HG03575 (cell line): ENCODE data around the gene ARHGAP22.

Experiments used
- ATAC-seq: cut with Tn5 transposase; IDR thresholded peaks from one replicate; pipeline ENCODE4 v1.9.1; 2021; ENCODE audit not compliant: unreplicated experiment, insufficient number of reproducible peaks, low FRiP score; ENCODE audit errors: extremely low read depth

ARHGAP22 gene

GRCh38 chr10:48464121-48464870, 140.6 kb downstream of the ARHGAP22 start:
- ATAC-seq = no peak

DNA sequence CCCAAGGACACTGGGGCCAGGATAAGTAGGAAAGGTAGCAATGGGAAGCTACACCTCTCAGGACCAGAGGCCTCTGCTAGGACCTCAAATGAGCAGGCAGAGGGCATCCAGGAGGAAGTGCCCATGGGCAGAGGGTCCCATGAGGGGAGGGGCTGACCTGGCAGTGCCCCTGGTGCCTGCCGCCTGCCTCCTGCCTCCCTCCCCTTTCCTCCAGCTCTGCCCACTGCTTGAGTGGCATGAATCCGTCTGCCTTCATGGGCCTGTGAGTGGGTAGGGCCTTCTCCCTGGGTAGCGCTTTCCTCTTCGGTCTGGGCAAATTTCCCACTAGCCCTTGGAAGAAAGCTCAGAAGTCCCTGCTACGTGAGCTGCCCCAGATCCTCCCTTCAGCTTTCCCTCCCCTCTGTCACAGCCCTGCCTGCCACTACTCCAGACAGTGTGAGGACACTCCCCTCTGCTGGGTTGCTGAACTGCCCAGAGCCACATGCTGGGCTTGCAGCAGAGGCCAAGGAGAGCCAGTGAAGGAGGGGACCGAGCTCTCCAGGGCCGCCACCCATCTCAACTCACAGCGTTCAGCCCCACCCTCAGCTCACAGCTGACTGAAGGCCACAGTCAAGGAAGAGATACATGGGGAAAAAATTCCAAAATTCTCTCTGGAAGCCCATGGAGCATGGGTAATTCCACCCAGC, 141.4 kb downstream of the ARHGAP22 start:
- no peak for ATAC-seq

DNA sequence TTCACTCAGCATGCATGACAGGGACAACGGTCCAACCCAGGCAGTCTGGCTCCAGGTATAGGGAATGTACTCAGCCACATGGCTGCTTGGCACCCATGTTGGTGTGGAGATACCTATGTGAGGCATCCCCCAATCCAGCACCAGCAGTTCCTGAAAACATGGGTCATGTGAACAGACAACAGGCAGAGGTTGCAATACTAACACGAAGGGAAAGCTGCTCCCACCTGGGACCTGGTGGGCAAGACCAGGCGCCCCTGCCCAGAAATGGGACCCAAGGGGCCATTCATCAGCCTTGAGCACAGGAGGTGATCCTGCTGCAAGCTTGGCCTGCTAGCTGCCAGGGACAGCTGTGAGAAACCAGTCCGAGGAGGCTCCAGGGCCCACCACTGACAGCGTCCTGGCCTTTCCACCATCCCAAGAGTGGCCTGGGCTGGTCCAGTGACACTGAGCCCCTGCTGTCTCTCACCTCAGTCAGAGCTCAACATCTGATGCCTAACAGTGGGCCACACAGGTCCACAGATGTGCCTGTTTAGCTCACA, 142.3 kb downstream of the ARHGAP22 start:
- no peak for ATAC-seq

- no peak for ATAC-seq
Measured at GRCh38 chr10:48461623-48462481, 143.0 kb downstream of the ARHGAP22 start.

DNA sequence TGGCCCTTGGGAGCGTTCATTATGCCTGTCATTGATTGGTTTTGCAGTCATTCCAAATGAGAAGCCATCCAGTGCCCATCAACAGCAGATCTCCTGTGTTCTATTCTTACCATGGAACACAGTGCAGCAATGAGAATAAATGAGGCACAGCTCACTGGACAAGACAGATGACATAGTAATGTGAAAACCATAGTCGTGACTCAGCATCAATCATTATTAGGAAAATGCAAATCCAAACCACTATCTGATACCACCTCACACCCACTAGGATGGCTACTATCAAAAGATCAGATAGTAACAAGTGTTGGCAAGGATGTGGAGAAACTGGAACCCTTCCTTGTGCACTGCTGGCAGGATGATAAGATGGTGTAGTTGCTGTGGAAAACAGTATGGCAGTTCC, 144.7 kb downstream of the ARHGAP22 start:
- ATAC-seq = no peak

GRCh38 chr10:48459270-48460150, 145.4 kb downstream of the ARHGAP22 start:
- no peak for ATAC-seq

- ATAC-seq = no peak
Measured at GRCh38 chr10:48458662-48459048, 146.2 kb downstream of the ARHGAP22 start.

DNA sequence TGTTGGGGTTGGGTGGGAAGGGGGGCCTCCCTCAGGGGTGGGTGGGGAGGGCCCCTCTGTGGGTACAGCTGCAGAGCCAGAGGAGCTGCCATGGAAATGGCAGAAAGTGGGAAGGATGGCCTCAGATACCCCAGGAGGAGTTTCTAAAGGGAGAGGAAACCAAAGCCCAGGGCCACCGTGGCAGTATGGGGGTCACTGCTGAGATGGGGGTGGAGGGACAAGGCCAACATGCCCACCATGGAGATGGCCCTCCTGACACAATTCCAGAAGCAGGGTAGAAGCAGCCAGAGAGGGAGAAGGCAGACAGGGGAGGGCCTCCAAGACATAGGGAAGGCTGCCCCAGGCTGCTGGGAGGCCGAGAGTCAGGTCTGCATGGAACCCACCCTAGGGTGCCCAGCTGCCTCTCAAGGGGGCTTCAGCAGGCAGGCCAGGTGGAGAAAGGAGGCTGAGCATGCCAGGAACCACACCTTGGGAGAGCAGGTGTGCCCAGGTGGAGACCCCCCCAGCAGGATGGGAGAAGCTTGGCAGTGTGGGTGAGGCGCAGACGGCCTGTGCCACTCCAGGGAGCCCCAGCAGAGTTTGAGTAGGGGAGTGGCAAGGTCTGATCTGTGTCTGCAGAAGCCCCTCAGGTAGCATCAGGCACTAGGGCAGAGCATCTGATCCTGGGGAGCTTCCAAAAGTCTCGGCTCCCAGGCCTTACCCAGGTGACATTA, 146.8 kb downstream of the ARHGAP22 start:
- no peak for ATAC-seq

DNA sequence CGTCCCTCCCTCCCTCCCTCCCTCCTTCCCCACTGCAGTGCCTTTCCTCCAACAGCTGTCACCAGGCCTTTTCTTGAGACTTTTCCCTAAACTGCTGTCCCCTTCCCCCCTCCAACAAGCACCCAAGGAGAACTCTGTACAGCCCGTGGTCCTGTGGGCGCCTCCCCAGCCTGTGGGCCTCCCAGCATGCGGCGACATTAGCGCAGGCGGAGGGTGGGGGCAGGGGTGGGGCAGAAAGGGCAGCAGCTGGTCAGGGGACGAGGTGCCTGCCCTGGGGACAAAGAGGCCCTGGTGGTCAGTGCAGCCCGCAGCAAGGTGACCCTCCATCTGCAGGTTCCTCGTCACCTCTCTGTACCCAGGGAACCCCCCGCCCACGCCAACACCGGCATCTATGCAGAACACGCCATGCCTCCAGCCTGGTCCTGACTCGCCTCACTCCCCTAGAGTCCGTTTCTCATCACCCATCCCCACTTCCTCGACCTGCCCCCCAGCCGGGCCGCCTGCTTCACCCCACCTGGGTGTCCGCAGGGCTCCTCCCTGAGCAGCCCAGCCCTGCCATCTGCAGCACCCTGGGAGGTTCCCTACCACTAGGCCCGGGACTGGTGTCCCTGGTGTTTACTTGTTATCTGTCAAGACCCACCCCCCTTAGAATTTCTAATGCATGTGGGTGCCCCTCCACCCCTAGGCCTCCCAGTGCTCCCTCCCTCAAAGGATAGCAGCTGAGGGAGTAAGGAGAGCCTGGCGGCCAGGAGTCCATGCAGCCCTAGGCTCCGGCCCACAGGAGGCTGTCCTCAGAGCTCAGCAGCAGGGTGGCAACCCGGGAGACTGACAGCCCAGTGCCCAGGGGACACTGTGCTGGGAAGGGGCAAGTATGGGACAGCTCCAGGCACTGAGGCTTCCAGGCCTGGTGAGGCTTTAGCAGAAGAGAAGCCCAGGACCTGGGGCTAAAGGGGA, 147.8 kb downstream of the ARHGAP22 start:
- ATAC-seq = no peak

- ATAC-seq = no peak
Measured at GRCh38 chr10:48456361-48456804, 148.5 kb downstream of the ARHGAP22 start.

- ATAC-seq = no peak
Measured at GRCh38 chr10:48455392-48456151, 149.3 kb downstream of the ARHGAP22 start.

- no peak for ATAC-seq
Measured at GRCh38 chr10:48455055-48455391, 149.8 kb downstream of the ARHGAP22 start.

DNA sequence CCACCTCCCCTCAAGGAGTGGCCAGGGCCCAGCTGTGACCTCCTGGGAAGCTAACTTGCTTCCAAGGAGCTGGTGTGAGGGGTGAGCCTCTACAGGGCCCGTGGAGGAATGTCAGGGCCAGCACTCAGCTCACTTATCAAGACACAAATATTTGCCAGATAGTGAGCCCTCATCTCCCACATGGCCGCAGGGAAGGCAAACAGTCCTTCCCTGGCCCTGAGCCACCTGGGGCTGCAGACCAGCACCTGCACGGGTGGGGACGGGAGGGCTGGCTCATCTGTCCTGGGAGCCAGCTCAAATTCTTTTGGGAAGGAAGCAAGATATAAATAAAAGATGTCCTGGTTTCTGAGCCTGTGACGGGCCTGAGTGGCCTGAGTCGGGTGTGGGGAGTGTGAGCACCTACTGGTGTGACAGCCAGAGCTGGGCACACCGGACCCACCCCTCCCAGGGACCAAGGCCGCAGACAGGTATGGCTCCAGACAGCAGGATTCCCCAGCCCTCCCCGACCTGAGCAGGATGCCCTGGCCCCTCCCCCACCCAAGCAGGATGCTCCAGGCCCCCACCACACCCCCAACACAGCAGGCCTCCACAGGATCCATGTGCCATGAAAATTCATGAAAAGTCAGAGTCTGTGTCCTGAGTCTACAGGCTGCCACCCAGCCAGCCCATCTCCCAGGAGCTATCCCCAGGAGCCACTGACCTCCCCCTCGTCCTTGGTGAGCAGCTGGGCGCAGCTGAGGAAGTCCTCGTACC, 150.4 kb downstream of the ARHGAP22 start:
- no peak for ATAC-seq

DNA sequence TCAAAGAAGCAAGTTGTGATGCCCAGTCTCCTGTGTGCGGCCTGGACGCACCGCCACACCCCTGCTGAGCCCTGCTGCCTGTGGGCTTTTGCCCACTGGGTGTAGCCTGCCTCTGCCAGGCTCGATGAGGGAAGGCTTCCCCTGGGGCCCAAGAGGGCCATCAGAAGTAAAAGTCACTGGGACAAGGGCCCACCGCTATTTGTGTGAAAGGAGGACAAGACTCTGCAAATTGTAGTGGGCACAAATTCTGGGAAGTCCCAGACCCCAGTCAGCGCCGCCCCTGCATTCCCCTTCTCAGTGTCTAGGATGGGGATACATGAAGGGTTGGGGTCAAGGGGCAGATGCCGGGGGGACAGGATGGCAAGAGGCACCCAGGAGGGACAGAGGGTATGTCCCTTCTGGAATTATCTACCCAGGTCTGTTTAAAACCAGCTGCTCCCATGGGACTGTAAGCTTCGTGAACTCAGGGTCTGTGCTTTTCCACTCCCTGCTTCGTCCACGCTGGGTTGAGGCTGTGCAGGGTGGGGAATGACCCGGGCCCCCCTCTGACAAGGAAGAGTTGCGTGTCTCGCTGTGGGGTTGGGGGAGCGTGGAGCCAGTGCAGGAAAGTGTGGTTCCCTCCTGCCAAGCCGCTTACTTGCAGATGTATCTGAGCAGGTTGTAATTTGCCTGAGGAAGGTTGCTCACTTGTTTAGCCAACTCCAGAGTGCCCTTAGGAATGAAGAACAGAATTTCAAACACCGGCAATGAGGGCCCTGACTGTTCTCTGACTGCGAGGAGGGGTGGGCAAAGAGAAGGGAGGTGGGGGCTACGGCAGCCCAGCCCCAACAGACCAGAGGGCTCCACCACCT, 151.2 kb downstream of the ARHGAP22 start:
- no peak for ATAC-seq

- no peak for ATAC-seq
Measured at GRCh38 chr10:48452879-48453412, 151.9 kb downstream of the ARHGAP22 start.
